GM20000 (cell line): Measurements from ENCODE around the gene ITGAL.

Experiments used
- DNase-seq: peaks from one replicate; pipeline ENCODE4 v3.0.0; 2012; ENCODE audit warnings: low spot score
- TF ChIP-seq, protein P1 (sequence below): IDR thresholded peaks from 2 replicates; pipeline ENCODE4 v1.5.1; 2012; ENCODE audit warnings: mild to moderate bottlenecking, control low read depth; ENCODE audit errors: extremely low read depth, missing control alignments

Gene ITGAL

DNA sequence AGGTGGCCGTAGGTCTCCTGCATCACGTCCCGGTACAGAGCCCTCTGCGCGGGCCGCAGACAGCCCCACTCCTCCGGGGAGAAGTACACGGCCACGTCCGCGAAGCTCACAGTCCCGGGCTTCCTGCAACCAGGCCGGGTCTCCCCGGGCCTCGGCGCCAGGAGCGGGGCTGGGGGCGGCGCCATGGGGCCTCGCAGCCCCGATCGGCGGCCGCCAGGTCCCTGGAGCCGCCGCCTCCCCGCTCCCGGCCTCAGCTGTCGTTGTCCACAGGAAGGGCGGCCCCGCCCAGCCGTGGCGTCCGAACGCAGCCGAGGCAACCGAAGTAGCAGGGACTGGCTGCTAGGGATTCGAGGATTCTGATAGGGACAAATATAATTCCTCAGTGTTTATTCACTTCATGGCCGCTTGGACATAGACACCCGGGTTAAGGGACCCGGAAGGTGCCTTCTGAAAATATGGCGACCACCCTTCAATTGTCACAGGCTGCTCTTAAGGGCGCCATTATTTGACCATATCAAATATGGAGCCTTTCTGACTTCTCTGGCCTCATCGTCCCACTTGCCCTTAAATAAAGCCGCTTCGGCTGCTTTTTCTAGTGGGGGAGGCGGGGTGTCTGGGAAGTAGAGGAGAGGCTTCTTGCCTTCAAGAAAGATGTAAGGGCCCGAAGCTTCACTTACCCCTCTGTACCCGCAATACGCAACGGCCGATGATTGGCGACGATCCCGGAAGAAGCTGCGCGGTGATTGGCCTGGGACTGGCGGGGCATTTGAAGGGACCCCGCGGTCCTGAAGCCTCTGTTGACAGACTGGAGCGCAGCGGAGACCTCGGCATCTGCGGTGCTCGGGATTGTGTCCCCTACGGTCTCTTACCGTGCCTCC, 99.1 kb downstream of the ITGAL start, which contains the start of gene ZNF688:
TSS of gene ZNF688 (minus strand) at position 270 of the 878 bp plus-strand sequence. CDS start at position 185, 85 bp downstream.
- peak; percentile 96 for DNase-seq
- TF ChIP-seq, protein P1, sequence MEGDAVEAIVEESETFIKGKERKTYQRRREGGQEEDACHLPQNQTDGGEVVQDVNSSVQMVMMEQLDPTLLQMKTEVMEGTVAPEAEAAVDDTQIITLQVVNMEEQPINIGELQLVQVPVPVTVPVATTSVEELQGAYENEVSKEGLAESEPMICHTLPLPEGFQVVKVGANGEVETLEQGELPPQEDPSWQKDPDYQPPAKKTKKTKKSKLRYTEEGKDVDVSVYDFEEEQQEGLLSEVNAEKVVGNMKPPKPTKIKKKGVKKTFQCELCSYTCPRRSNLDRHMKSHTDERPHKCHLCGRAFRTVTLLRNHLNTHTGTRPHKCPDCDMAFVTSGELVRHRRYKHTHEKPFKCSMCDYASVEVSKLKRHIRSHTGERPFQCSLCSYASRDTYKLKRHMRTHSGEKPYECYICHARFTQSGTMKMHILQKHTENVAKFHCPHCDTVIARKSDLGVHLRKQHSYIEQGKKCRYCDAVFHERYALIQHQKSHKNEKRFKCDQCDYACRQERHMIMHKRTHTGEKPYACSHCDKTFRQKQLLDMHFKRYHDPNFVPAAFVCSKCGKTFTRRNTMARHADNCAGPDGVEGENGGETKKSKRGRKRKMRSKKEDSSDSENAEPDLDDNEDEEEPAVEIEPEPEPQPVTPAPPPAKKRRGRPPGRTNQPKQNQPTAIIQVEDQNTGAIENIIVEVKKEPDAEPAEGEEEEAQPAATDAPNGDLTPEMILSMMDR, result no peak
